ENCODE data around the gene TGFBR3L.
"Not testable (repeated sequence)": the region's sequence is repeated elsewhere in the genome, so short reads cannot be mapped to it uniquely, and the experiment has no call there.

The TGFBR3L gene

GRCh38 chr19:7883796-7884570 is 30.6 kb upstream of the TGFBR3L start:
- no peak for TF ChIP-seq CTCF (IDR thresholded peaks at IDR 0.05; ENCODE audit: extremely low read depth, missing control alignments)
- DNase-seq (ENCODE audit: low spot score): no peak

- no peak for TF ChIP-seq CTCF (IDR thresholded peaks at IDR 0.05; ENCODE audit: extremely low read depth, missing control alignments)
- DNase-seq (ENCODE audit: low spot score): no peak
Measured at GRCh38 chr19:7885818-7886217, 28.8 kb upstream of the TGFBR3L start.

GRCh38 chr19:7887408-7888144 is 27.1 kb upstream of the TGFBR3L start:
- no peak for DNase-seq (ENCODE audit: low spot score)

GRCh38 chr19:7888145-7888825 is 26.3 kb upstream of the TGFBR3L start, which contains the start of gene LRRC8E:
TSS of gene LRRC8E (plus strand) at chr19:7888510. CDS start at chr19:7895604, 7,094 bp downstream.
- TF ChIP-seq CTCF (IDR thresholded peaks at IDR 0.05; ENCODE audit: extremely low read depth, missing control alignments): no peak
- DNase-seq (ENCODE audit: low spot score): peak; percentile 26

More at GRCh38 chr19:7887408-7888144, 27.1 kb upstream of the TGFBR3L start:
- TF ChIP-seq CTCF (IDR thresholded peaks at IDR 0.05; ENCODE audit: extremely low read depth, missing control alignments): no peak

GRCh38 chr19:7888826-7889217 is 25.8 kb upstream of the TGFBR3L start:
- TF ChIP-seq CTCF (IDR thresholded peaks at IDR 0.05; ENCODE audit: extremely low read depth, missing control alignments): no peak
- peak; percentile 19 for DNase-seq (ENCODE audit: low spot score)

- DNase-seq (ENCODE audit: low spot score): not testable (repeated sequence)
Measured at GRCh38 chr19:7893362-7894101, 21.1 kb upstream of the TGFBR3L start.

- no peak for TF ChIP-seq CTCF (IDR thresholded peaks at IDR 0.05; ENCODE audit: extremely low read depth, missing control alignments)
- no peak for DNase-seq (ENCODE audit: low spot score)
Measured at GRCh38 chr19:7894612-7895309, 19.9 kb upstream of the TGFBR3L start.
